IPS-NIHi11 (cell line): ENCODE results near the gene THSD7B.

Experiments used
- DNase-seq: peaks from one replicate; pipeline ENCODE4 v3.0.0; 2012; ENCODE audit warnings: mixed read lengths, low spot score

Gene THSD7B

DNA sequence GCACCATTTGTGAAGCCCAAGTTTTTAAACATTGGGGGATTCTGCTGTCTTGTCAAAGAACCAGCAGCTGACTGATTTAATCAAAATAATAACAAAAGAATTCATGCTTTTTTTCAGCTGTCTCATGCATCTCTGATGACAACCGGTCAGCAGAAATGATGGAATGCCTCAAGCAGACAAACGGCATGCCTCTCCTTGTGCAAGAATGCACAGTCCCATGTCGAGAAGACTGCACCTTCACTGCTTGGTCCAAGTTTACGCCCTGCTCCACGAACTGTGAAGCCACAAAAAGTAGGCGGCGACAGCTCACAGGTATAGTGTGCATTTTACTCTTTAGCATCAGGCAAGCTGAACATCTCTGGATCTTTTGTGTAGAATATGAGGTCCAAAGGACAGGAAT is 640.2 kb downstream of the THSD7B start:
- DNase-seq: no peak

DNA sequence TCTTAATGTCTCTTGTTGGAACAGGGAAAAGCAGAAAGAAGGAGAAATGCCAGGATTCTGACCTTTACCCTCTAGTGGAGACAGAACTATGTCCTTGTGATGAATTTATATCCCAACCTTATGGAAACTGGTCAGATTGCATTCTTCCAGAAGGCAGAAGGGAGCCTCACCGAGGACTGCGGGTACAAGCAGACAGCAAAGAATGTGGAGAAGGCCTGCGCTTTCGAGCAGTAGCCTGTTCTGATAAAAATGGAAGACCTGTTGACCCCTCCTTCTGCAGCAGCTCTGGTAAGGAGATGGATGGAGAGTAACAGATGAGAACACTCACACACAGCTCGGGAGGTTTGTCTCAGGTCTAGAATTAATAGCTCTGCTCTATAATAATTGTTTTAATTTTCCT is 646.2 kb downstream of the THSD7B start:
- DNase-seq: no peak

DNA sequence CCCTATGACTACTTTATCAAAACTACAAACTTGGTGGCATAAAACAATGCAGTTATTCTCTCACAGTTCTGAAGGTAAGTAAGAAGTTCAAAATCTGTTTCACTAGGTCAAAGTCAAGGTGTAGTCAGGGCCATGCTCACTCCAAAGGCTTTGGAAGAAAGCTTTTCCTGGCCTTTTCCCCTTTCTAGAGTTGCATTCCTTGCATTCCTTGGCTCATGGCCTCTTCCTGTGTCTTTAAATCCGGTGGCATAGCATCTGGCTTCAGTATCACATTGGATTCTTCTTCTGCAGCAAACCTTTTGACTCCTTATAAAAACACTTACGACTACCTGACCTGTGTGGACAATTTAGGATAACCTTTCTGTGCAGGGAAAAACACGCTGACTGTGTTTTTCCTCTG is 655.4 kb downstream of the THSD7B start:
- DNase-seq: no peak

DNA sequence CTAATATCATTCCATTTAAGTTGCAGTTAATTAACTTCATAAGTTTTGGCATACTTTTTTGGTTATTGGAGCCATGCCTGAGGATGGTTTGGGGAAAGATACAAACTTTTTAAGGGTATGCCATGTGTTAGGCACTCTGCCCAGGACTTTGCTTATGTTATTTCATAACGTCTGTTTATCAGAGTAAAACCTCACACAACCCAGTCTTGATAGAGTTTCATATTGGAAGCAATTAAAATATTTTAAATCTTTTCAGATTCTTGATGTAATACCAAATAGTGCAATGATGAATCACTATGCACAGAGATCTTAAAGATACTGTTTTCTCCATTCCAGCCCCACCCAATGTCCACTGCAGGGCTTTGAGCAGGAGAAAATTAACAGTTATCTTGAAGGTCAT is 669.8 kb downstream of the THSD7B start:
- no peak for DNase-seq

DNA sequence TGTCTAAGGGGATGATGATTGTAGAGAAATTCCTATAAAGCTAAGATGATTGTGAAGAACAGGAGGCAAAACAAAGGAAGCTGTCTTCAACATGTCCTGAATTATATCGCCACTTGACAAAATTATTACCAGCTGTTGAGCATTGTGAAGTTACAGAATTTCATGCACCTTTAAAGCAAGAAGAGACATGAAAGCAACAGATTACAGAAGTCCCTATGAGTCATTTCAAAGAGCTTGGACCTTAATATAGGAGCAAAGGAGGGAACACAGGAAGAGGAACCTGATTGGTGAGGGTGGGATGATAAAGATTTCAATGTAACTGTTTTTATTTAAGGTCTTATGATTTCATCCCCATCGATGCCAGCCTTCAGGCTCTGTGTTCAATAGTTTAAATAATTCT is 672.0 kb downstream of the THSD7B start:
- DNase-seq: no peak

DNA sequence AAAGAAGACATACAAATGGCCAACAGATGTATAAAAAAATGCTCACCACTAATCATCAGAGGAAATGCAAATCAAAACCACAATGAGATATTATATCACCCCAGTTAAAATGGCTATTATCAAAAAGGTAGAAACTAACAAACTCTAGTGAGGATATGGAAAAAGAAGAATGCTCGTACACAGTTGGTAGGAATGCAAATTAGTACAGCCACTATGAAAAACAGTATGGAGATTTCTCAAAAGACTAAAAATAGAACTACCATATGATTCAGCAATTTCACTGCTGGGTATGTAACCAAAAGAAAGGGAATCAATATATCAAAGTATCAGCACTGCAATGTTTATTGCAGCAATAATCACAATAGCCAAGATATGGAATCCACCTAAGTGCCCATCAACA is 679.6 kb downstream of the THSD7B start:
- DNase-seq: no peak

DNA sequence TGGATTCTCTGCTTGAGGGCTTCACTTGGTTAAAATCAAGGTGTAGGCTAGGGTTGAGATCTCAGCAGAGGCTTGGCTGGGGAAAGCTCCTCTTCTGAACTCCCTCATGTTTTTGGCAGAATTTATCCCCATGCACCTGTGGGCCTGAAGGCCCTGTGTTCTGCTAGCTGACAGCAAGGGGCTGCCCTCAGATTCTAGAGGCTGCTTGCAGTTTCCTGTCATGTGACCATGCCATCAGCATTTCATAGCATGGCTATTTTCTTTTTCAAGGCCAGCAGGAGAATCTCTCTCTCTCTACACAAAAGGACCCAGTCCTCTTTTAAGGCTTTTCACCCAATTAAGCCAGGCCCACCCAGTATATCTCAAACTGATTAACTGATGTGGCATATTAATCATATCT is 684.1 kb downstream of the THSD7B start:
- DNase-seq: no peak

DNA sequence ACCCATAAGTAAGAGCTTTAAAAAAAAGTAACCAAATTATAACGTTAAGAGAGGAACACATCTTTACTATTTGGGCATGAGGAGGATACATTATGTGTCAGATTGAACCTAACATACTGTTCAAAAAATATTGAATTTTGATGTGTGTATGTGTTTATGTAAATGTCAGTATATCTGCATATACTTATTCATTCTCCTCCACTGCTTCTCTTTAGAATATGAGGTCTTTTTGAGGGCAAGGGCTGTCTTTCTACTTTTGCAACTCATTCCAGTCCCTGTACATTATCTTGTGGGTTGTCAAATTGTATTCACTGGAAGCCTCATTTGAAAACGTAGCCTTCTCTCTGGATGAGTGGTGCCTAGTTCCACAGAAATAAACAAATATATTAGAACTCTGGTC is 689.5 kb downstream of the THSD7B start:
- no peak for DNase-seq

DNA sequence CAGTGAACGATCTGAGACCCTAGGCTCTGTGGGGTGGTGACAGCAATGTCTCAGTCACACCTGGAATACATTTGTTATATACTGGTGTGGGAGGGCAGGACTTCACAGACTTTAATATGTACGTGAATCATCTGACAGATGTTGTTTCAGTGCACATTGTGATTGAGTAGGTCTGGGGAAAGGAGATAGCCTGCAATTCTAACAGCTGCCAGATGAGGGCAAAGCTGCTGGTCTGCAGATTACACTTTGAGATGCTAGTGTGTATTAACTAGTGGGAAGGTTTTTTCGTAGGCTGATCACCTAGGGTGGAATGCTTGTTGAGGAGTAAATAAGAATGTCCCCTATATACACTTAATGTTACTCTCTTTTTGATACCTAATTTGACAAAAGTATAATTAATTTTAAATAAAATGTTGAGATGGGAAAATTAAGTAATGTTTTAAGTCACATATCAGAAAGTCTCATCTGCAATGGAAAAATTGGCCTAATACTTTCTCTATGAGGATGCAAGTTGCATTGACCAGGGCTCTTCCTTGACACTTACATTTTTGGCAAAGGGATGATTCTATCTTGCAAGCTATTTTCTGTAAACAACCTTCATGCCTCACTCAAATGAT is 702.0 kb downstream of the THSD7B start:
- peak; percentile 72 for DNase-seq

DNA sequence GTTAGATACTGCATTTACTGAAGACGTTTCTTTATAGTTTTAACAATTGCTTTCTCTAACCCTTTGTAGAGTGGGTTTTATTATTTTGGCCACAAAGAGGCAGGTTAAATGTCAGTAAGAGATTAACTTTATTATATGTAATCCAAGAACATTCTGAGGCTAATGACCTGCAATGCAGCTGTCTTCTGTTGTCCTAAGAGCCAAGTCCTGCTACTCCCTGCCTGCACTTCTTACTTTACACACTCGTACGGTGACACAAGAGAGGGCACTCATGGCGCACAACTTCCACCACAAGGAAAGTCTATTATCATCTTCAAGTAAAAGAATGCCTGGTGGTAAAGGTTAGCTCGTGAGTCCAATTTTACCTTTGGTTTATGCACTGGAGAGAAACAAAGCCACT is 727.9 kb downstream of the THSD7B start:
- no peak for DNase-seq

DNA sequence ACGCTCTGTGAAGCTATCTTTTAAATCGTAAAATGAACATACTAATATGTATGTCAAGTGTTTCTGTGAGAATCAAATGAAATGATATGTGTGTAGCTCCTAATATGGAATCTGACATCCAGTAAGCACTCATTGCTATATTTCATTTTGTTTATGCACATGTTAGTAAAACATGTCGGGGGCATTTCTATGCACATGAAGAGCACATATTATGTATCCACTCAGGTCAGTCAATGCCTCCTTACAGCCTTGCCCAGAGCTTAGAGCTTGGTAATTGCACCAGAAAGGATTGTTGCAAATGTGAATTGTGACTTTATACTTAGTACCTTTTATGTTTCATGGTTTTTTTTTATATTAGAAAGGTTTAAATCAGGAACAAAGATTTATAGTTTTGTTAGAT is 735.3 kb downstream of the THSD7B start:
- DNase-seq: no peak

DNA sequence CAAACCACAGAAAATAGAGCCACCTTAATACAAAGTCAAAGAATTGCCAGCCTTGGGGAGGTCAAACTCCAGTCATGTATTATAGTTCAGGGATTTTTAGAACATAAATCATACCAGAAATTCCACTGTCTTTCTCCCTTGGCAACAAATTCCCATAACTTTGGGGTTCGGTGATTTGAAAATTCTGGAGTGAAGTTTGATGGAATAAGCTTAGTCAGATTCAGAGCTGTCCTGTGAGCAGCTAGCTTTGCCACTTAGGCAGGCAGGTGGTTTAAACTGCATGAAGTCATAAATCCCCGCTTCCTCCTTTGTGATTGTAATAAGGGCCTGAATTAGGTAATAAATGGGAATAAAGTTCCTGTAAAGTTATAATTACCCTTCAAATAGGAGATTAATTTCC is 741.9 kb downstream of the THSD7B start:
- no peak for DNase-seq

DNA sequence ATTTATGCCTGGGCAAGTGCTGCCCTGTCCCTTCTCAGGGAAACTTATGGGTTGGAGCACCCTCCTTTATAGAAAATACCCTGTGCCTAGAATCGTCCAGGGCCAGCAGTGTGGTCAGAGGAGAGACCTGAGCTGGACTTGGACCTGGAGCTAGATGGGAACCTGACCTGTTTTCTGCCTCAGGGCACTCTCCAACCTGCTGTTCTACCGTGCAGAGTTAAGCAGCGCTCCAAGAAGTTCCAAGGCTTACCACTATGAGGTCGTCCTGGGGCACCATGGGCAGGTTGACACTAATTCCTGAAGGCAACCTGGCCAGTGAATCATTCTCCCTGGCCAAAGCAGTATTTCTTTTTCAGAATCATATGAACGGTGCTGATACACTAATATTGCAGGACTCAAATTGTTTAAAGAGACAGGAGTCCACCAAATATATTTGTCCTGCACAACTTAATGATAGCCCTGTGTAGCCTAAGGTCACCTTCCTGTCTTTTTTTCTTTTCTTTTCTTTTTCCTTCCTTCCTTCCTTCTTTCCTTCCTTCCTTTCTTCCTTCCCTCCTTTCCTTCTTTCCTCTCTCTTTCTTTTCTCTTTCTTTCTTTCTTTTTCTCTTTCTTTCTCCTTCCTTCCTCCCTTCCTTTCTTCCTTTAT is 743.5 kb downstream of the THSD7B start:
- DNase-seq: peak; percentile 18

DNA sequence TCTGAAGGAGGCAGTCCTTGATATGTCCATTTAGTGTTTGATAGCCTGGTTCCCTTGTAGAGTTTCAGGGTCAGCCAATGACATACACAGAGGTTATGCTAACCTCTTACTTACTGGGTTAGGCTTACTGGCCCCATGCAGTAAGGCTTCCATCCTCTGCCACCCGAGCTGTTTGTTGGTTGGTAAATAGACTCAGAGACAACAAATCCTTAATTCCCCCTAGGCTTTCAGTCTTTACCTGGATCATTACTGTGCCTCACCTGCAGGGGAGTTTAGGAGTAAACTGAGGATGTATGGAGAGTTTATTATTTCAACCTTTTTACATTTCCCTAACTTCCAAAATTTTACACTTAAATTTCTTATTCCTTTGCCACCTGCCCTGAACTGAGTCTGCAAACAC is 746.2 kb downstream of the THSD7B start:
- no peak for DNase-seq

DNA sequence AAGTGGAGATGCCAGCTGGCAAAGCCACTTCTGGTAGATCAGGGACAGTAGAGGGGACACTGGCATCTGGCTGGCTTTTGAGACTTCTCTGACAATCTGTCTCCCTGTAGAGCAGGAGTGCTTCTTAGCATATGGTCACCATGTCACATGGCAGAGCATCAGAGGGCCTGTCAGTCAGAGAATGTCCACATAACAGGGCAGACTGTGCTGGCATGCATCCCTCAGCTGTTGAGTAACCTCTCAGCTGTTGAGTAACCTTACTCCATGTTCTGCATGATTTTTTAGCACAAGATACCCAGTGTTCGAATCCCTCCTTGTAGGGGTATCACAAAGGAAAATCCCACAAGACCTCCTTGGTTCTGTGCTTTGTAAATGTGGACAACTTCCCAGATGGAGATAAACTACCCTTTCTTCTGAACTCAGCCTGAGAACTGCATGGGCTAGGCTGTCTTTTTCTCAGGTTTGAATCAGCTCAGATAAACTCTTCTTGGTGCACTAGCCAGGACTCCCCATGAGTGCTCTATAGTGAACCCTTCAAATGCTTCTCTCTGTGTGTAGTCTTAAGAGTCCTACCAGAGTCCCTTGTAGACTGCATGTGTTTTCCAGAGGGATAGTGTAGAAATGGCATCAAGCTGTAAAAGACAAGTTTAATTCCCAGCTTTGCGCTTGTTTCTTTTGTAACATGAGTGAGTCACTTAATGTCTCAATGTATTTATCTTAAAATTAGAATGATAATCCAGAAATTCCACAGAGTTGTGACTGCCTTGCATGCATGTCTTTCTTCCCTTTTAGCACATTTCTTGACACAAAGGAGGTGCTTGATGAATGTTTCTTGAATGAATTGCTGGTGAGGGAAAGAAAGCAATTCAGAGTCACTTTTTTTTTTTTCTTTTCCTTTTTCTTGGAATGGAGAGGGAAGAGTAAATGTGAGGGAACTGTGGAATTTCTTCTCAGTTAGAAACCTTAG is 756.6 kb downstream of the THSD7B start:
- no peak for DNase-seq

DNA sequence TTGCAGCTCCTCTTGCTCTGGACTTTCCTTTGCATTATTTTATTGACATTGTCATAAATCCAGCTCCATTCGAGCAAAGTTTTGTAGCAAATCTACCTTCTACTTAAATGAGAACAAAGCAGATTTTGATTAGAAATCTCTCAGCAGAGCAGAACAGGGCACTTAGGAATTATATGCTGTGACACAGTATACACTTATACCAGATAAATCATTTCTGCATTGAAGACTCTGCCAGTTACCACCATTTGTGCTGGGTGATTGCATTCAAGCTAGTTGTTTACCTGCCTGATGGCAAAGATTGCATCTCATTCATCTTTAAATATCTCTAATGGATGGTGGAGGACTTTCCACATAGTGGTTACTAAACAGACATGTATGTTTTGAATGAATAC is 757.3 kb downstream of the THSD7B start:
- no peak for DNase-seq

DNA sequence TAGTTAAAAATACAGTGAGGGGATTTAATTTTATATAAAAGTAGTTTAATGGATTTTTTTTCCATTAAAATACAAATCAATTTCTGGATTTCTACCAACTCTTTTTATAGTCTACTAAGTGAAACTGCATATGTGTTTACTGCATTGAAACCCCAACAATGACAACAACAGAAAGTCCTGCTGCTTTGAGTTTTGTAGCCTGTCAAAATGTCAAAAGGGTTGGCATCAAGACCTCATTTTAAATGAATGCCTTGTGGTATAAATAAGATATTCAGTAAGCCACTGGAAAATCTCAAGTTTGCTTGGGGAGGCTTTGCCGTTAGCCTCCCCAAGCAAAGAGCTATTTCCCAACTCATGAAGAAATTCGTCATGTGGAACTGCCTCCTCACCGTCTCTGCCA is 758.6 kb downstream of the THSD7B start:
- no peak for DNase-seq

DNA sequence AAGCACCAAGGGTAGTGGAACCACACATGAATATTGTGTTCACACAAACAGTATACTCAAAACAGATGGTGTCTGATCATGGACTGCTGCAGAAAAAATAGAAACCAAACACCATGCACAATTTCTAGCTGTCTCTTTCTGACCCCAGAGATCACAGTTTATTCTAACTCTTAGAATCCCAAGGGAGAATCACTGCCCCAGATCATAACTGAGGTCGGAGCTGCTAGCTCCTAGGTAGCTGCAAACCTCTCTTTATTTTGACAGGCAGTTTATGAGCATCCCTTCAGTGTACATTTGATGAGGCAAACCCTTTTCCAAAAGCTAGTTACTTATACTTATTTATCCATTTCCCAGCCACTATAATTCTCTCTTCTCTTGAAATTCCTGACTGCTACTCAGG is 759.8 kb downstream of the THSD7B start:
- no peak for DNase-seq

DNA sequence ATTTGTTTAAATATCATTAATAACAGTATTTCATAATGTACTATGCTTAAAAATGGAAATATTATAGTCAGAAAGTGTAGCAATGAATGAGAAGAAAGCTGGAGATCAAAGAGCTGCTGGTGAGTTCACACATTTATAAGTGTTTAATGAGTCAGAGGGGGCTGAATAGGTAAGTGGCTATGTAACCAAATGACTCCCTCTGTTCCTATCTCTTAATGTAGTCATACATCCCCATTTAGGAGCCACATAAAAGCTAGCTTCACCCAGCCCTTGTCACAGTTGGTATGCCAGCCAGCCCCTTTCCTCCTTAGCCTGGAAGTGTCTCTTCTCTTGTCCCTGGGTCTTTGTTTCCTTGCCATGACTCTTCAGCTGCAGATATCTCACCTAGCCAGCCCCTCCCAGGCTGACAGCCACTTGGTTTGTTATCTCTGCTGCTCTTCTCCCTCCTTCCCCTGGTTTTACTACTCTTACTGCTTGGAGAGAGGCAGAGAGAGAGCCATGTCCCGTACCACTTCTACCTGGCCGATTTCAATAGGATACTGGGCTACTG is 760.4 kb downstream of the THSD7B start:
- no peak for DNase-seq

DNA sequence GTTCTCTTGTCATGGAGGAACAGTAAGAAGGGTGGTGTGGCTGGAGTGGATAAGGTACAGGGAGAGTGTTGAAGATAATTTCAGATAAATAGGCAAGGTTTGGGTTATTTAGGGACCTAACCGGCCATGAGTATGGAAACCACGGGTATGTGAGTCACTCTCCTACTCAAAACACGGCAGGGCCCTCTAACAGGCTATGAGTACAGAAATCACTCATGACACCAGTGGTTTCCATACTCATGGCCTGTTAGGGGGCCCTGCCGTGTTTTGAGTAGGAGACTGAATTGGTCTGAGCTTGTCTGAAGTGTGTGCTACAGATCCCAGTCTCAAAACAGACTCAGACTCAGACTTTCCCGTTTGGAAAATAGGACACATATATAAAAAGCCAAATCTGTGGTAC is 770.6 kb downstream of the THSD7B start:
- no peak for DNase-seq

DNA sequence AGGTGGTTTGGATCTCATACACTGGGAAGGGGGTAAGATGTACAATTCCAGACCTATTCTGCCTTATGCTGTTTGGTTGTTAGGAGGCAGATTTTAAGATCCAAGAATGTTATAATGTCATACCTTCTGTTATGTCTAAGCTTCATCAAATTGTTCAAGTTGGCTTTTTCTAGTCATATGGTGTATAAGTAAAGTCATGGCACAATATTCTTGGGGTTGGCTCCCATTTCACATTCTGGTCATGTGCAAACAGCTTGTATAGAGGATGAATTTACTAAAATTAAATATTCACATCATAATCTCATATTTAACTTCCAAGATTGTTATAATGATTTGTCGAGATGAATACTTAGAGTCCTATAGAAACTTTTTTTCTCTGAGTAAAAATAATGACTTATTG is 774.0 kb downstream of the THSD7B start:
- no peak for DNase-seq

DNA sequence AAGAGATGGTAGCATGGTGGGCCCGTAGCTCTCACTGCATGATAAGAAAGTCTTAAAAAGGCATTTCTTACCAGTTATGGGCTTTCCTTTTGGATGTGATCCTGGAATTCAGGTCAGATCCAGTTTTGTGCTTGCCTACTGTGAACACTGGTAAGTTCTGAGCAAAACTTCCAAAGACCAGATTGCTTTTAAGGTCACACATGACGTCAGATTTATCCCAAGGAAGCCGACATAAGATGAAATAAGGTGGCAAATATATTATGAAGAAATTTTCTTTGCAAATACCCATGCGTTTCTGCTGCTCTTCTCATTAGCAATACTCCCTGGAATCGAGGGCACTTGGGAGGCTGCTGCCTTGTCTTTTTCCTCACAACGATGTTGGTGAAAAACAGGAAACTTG is 782.5 kb downstream of the THSD7B start:
- no peak for DNase-seq

DNA sequence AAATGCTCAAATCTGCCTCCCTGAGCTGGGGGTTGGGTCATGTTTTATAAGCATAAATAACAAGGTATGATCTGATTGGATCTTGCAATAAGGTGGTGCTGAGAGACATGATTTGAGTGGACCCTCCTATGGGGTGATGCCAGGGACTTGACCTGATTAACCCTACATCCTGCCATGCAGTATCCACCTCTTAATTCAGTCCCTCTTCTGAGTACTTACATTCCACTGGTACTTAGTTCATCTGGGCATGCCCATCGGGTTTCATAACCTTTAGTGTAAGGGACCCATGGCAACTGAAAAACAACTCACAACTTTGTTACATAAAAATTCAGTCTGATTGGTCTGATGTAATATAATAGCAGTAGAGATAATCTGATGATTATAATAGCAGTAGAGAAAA is 801.0 kb downstream of the THSD7B start:
- DNase-seq: no peak
